CD4-positive, alpha-beta T cell treated with Interleukin-17A for 4 hours (primary cell): ENCODE measurements around the gene ZFYVE28.

Experiments used
- DNase-seq: peaks from one replicate; pipeline ENCODE4 v3.0.0-alpha.2; 2020; ENCODE audit warnings: mixed read lengths

Gene ZFYVE28

GRCh38 chr4:2268357-2269205, 149.9 kb downstream of the ZFYVE28 start:
- no peak for DNase-seq

- DNase-seq = no peak
Observed at GRCh38 chr4:2267841-2268240, 150.6 kb downstream of the ZFYVE28 start.

GRCh38 chr4:2267320-2267811, 151.1 kb downstream of the ZFYVE28 start:
- no peak for DNase-seq

- no peak for DNase-seq
Observed at GRCh38 chr4:2266821-2267220, 151.6 kb downstream of the ZFYVE28 start.

GRCh38 chr4:2266181-2266580, 152.3 kb downstream of the ZFYVE28 start:
- no peak for DNase-seq

- DNase-seq = no peak
Observed at GRCh38 chr4:2265113-2266110, 153.0 kb downstream of the ZFYVE28 start.

GRCh38 chr4:2264481-2265041, 153.9 kb downstream of the ZFYVE28 start:
- no peak for DNase-seq

GRCh38 chr4:2263926-2264321, 154.5 kb downstream of the ZFYVE28 start:
- no peak for DNase-seq

- DNase-seq = no peak
Observed at GRCh38 chr4:2262944-2263250, 155.5 kb downstream of the ZFYVE28 start.

- DNase-seq = peak; percentile 97
Observed at GRCh38 chr4:2262145-2262943, 156.1 kb downstream of the ZFYVE28 start.

- DNase-seq = no peak
Observed at GRCh38 chr4:2261853-2262144, 156.6 kb downstream of the ZFYVE28 start, which contains the start of gene MXD4. Gene MXD4, minus strand, starts transcription at chr4:2262109. Its CDS starts 129 bp downstream, at chr4:2261980.

- DNase-seq = peak; percentile 69
Observed at GRCh38 chr4:2261110-2261852, 157.2 kb downstream of the ZFYVE28 start.

GRCh38 chr4:2260344-2261109, 157.9 kb downstream of the ZFYVE28 start:
- DNase-seq = no peak

- DNase-seq = no peak
Observed at GRCh38 chr4:2259541-2260343, 158.7 kb downstream of the ZFYVE28 start.

- no peak for DNase-seq
Observed at GRCh38 chr4:2259036-2259540, 159.4 kb downstream of the ZFYVE28 start.

- no peak for DNase-seq
Observed at GRCh38 chr4:2258091-2259035, 160.1 kb downstream of the ZFYVE28 start.

- DNase-seq = no peak
Observed at GRCh38 chr4:2257361-2258081, 160.9 kb downstream of the ZFYVE28 start.

GRCh38 chr4:2256781-2257191, 161.7 kb downstream of the ZFYVE28 start:
- DNase-seq = no peak
